ENCODE data around the gene GRWD1.

Gene GRWD1
- 27.8 to 36.9 (median 28.1) reads per million in 3 donors for total RNA-seq

DNA sequence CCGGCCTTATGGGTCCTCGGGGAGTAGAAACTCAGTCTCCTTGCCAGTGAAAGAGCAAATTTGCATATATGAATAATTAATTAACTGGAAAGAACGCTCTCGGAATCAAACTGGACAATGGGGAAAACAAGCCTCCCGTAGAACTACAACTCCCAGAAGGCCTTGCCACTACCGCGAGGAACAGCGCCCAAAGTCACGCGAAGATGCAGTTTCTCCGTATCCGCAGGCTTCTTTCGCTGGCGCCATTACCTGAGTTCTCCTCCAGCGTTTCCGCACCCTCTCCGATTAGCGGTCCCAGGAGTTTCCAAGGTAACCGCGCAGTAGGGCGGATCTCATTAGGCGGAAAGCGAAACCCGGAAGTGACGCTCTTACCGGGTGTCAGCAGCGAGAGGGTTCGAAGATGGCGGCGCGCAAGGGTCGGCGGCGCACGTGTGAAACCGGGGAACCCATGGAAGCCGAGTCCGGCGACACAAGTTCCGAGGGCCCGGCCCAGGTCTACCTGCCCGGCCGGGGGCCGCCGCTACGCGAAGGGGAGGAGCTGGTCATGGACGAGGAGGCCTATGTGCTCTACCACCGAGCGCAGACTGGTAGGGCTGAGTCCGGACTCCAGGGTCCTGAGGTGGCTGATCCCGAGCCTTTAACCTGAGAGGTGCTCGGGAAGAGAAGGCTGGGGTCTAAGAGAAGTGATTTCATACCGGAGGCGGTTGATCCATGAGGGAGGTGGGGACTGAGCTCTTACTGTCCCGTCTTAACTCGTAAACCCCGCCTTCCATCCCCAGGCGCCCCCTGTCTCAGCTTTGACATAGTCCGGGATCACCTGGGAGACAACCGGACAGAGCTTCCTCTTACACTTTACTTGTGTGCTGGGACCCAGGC is at the start of gene GRWD1:
Gene GRWD1 (plus strand): TSS at position 378 of the 876 bp plus-strand sequence. CDS start 23 bp downstream, at position 401.
- peaks cover 21% of the 10 kb centered on the region for H3K4me1 ChIP-seq (ENCODE audit: control insufficient read depth, insufficient read depth, low read length, poor library complexity, severe bottlenecking)
- H3K4me3 ChIP-seq (ENCODE audit: insufficient read depth, low read depth, low read length, poor library complexity, severe bottlenecking), result peak within 1 kb of the TSS; percentile 80
- H3K27ac ChIP-seq (ENCODE audit: insufficient read depth, low read length, poor library complexity, severe bottlenecking), result peak within 1 kb of the TSS; percentile 70
- H3K9me3 ChIP-seq (ENCODE audit: control insufficient read depth, low read length), result no peaks in the 10 kb centered on the region
- DNase-seq, result peak; percentile 90 to 95 (median 92)
- peaks cover 11% of the 10 kb centered on the region for H3K27me3 ChIP-seq (replicated peaks; ENCODE audit: control insufficient read depth, insufficient read depth, low read length, poor library complexity, severe bottlenecking)
- H3K36me3 ChIP-seq (ENCODE audit: control insufficient read depth, insufficient read depth, low read length), result peaks cover 28% of the 10 kb centered on the region

DNA sequence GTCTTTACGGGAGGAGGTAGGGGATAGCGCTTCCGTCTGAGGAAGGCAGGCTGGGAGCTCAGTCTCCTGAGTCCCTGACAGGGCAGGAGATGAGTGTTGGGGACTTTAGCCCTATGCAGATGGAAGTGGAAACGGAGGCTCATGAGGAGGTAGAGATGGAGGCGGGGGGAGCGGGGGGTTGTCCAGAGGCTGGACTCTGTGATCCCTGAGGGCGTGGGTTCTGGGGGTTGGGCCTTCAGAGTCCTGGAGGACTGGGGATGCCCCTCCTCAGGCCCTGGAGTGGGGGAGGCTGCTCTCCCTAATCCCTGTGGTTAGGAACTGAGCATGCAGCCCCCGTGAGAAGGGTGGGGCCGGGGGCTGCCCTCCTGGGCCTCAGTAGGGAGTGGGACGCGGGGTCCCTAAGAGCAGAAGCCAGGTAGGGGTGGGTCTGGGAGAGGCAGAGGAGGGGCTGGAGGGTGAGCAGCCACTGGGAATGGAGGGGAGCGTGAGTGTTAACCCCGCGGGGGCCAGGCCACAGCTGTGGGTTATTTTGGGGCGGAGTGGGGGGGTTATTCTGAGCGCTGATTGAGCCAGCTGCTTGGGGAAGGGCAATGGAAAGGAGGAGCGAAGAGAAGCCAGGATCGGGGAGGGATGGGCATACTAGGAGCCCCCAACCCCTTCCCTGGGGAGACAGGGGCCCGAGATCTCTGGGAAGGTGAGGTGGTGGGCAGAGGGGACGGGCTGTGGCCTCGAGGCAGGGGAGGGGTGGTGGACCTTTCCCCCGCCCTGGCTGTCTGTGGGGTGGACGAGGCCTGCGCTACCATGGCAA is 49.6 kb upstream of the GRWD1 start:
- Histone ChIP-seq H3K27me3 (replicated peaks; ENCODE audit: control insufficient read depth, insufficient read depth, low read length, poor library complexity, severe bottlenecking) (peaks cover 29% of the 10 kb centered on the region), H3K4me1 (ENCODE audit: control insufficient read depth, insufficient read depth, low read length, poor library complexity, severe bottlenecking) (peaks cover 41% of the 10 kb centered on the region)

DNA sequence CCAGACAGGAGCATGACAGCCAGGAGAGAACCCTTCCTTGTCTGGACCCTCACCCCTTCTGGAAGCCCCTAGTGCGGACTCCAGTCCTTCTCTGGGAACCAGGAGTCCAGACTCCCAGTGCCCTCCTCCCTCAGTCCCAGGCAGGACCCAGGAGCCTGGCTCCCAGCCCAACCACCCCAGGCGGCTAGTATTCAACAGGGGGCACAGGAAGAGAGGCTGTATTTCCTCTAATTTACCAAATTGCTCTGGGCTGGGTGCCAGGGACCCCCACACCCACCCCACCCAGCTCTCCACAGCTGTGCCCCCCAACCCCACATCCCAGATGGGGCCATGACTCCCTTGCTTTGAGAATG is 49.0 kb upstream of the GRWD1 start:
- no peak overlapping the region for H3K27ac ChIP-seq (ENCODE audit: insufficient read depth, low read length, poor library complexity, severe bottlenecking)
- no peaks in the 10 kb centered on the region for H3K36me3 ChIP-seq (ENCODE audit: control insufficient read depth, insufficient read depth, low read length)
- DNase-seq, result no peak
- H3K4me1 ChIP-seq (ENCODE audit: control insufficient read depth, insufficient read depth, low read length, poor library complexity, severe bottlenecking), result peaks cover 37% of the 10 kb centered on the region
- peaks cover 29% of the 10 kb centered on the region for H3K27me3 ChIP-seq (replicated peaks; ENCODE audit: control insufficient read depth, insufficient read depth, low read length, poor library complexity, severe bottlenecking)
- H3K4me3 ChIP-seq (ENCODE audit: insufficient read depth, low read depth, low read length, poor library complexity, severe bottlenecking), result no peak overlapping the region
- no peaks in the 10 kb centered on the region for H3K9me3 ChIP-seq (ENCODE audit: control insufficient read depth, low read length)

More for the DNA sequence above, 49.6 kb upstream of the GRWD1 start:
- H3K36me3 ChIP-seq (ENCODE audit: control insufficient read depth, insufficient read depth, low read length), result no peaks in the 10 kb centered on the region
- no peaks in the 10 kb centered on the region for H3K9me3 ChIP-seq (ENCODE audit: control insufficient read depth, low read length)
- H3K4me3 ChIP-seq (ENCODE audit: insufficient read depth, low read depth, low read length, poor library complexity, severe bottlenecking), result no peak overlapping the region
- H3K27ac ChIP-seq (ENCODE audit: insufficient read depth, low read length, poor library complexity, severe bottlenecking), result no peak overlapping the region
- no peak for DNase-seq

GRCh38 chr19:48397263-48398101 is 48.3 kb upstream of the GRWD1 start:
- Histone ChIP-seq H3K36me3 (ENCODE audit: control insufficient read depth, insufficient read depth, low read length) (no peaks in the 10 kb centered on the region), H3K27me3 (replicated peaks; ENCODE audit: control insufficient read depth, insufficient read depth, low read length, poor library complexity, severe bottlenecking) (peaks cover 29% of the 10 kb centered on the region), H3K4me1 (ENCODE audit: control insufficient read depth, insufficient read depth, low read length, poor library complexity, severe bottlenecking) (peaks cover 34% of the 10 kb centered on the region), H3K9me3 (ENCODE audit: control insufficient read depth, low read length) (no peaks in the 10 kb centered on the region), H3K4me3 (ENCODE audit: insufficient read depth, low read depth, low read length, poor library complexity, severe bottlenecking) (peak overlapping the region; percentile 49), H3K27ac (ENCODE audit: insufficient read depth, low read length, poor library complexity, severe bottlenecking) (no peak overlapping the region)
- DNase-seq, result no peak

- no peaks in the 10 kb centered on the region for H3K9me3 ChIP-seq (ENCODE audit: control insufficient read depth, low read length)
- peak overlapping the region; percentile 49 for H3K4me3 ChIP-seq (ENCODE audit: insufficient read depth, low read depth, low read length, poor library complexity, severe bottlenecking)
- H3K27me3 ChIP-seq (replicated peaks; ENCODE audit: control insufficient read depth, insufficient read depth, low read length, poor library complexity, severe bottlenecking), result peaks cover 29% of the 10 kb centered on the region
- no peak overlapping the region for H3K27ac ChIP-seq (ENCODE audit: insufficient read depth, low read length, poor library complexity, severe bottlenecking)
- H3K36me3 ChIP-seq (ENCODE audit: control insufficient read depth, insufficient read depth, low read length), result no peaks in the 10 kb centered on the region
- DNase-seq, result no peak
- H3K4me1 ChIP-seq (ENCODE audit: control insufficient read depth, insufficient read depth, low read length, poor library complexity, severe bottlenecking), result peaks cover 34% of the 10 kb centered on the region
Measured at GRCh38 chr19:48398102-48398374, 47.7 kb upstream of the GRWD1 start.

DNA sequence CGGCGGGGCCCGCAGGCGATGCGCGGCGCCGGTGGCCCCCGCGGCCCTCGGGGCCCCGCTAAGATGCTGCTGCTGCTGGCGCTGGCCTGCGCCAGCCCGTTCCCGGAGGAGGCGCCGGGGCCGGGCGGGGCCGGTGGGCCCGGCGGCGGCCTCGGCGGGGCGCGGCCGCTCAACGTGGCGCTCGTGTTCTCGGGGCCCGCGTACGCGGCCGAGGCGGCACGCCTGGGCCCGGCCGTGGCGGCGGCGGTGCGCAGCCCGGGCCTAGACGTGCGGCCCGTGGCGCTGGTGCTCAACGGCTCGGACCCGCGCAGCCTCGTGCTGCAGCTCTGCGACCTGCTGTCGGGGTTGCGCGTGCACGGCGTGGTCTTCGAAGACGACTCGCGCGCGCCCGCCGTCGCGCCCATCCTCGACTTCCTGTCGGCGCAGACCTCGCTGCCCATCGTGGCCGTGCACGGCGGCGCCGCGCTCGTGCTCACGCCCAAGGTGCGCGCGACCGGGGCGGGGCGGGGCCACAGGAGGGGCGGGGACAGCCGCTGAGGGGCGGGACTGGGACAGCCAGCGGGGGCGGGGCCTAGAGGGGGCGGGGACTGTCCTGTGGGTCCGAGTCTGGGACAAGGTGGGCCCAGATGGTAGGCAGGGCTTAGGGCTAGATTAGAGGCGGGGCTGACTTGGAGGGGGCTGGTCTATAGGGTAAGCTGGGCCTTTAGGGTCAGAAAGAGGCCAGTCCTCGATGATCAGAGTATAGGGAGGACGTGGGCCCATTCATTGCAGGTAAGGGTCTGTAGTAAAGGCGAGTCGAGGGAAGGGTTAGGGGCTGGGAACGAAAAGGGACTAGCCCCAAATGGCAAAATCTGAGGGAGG is 47.2 kb upstream of the GRWD1 start:
- Histone ChIP-seq H3K27ac (ENCODE audit: insufficient read depth, low read length, poor library complexity, severe bottlenecking) (no peak overlapping the region), H3K4me1 (ENCODE audit: control insufficient read depth, insufficient read depth, low read length, poor library complexity, severe bottlenecking) (peaks cover 30% of the 10 kb centered on the region), H3K9me3 (ENCODE audit: control insufficient read depth, low read length) (no peaks in the 10 kb centered on the region), H3K27me3 (replicated peaks; ENCODE audit: control insufficient read depth, insufficient read depth, low read length, poor library complexity, severe bottlenecking) (peaks cover 27% of the 10 kb centered on the region), H3K36me3 (ENCODE audit: control insufficient read depth, insufficient read depth, low read length) (no peaks in the 10 kb centered on the region), H3K4me3 (ENCODE audit: insufficient read depth, low read depth, low read length, poor library complexity, severe bottlenecking) (peak overlapping the region; percentile 49)
- DNase-seq, result peak; percentile 71 to 74 (median 74)

GRCh38 chr19:48400018-48400742 is 45.6 kb upstream of the GRWD1 start:
- DNase-seq, result peak in 1 of 3 donors; percentile 18
- Histone ChIP-seq H3K9me3 (ENCODE audit: control insufficient read depth, low read length) (no peaks in the 10 kb centered on the region), H3K27me3 (replicated peaks; ENCODE audit: control insufficient read depth, insufficient read depth, low read length, poor library complexity, severe bottlenecking) (peaks cover 14% of the 10 kb centered on the region), H3K4me1 (ENCODE audit: control insufficient read depth, insufficient read depth, low read length, poor library complexity, severe bottlenecking) (peaks cover 17% of the 10 kb centered on the region), H3K36me3 (ENCODE audit: control insufficient read depth, insufficient read depth, low read length) (no peaks in the 10 kb centered on the region), H3K4me3 (ENCODE audit: insufficient read depth, low read depth, low read length, poor library complexity, severe bottlenecking) (no peak overlapping the region), H3K27ac (ENCODE audit: insufficient read depth, low read length, poor library complexity, severe bottlenecking) (no peak overlapping the region)

DNA sequence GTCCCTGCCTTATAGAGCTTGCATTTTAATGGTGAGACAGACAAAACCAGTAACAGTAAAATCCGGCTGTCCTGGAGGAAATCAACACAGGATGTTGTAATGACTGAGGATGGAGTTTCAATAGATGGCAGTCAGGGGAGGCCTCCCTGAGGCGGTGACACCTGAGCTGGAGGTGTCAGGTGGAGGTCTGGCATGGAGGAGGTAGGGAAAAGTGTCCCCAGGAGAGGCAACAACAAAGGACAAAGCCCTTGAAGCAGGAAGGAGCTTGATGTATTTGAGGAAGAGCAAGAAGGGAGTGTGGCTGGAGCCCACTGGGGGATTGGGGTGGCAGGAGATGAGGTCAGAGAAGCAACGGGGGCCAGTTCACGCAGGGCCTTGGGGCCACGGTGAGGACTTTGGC is 44.5 kb upstream of the GRWD1 start:
- no peak overlapping the region for H3K4me3 ChIP-seq (ENCODE audit: insufficient read depth, low read depth, low read length, poor library complexity, severe bottlenecking)
- no peaks in the 10 kb centered on the region for H3K9me3 ChIP-seq (ENCODE audit: control insufficient read depth, low read length)
- DNase-seq, result no peak
- peaks cover 11% of the 10 kb centered on the region for H3K4me1 ChIP-seq (ENCODE audit: control insufficient read depth, insufficient read depth, low read length, poor library complexity, severe bottlenecking)
- no peak overlapping the region for H3K27ac ChIP-seq (ENCODE audit: insufficient read depth, low read length, poor library complexity, severe bottlenecking)
- no peaks in the 10 kb centered on the region for H3K36me3 ChIP-seq (ENCODE audit: control insufficient read depth, insufficient read depth, low read length)
- H3K27me3 ChIP-seq (replicated peaks; ENCODE audit: control insufficient read depth, insufficient read depth, low read length, poor library complexity, severe bottlenecking), result peaks cover 3% of the 10 kb centered on the region

- DNase-seq, result no peak
- Histone ChIP-seq H3K36me3 (ENCODE audit: control insufficient read depth, insufficient read depth, low read length) (no peaks in the 10 kb centered on the region), H3K4me3 (ENCODE audit: insufficient read depth, low read depth, low read length, poor library complexity, severe bottlenecking) (no peak overlapping the region), H3K9me3 (ENCODE audit: control insufficient read depth, low read length) (no peaks in the 10 kb centered on the region), H3K4me1 (ENCODE audit: control insufficient read depth, insufficient read depth, low read length, poor library complexity, severe bottlenecking) (no peaks in the 10 kb centered on the region), H3K27me3 (replicated peaks; ENCODE audit: control insufficient read depth, insufficient read depth, low read length, poor library complexity, severe bottlenecking) (no peaks in the 10 kb centered on the region), H3K27ac (ENCODE audit: insufficient read depth, low read length, poor library complexity, severe bottlenecking) (no peak overlapping the region)
Measured at GRCh38 chr19:48403606-48404005, 42.2 kb upstream of the GRWD1 start.

All from effector memory CD4-positive, alpha-beta T cell (primary cell).